IMR-90 (cell line): ENCODE data around the gene ARHGEF3. TPM values are rescaled to one million over a fixed set of nuclear protein-coding genes. Genes with fewer than 3 reads are reported as not detected.

Experiments
- ATAC-seq: fragments of 200-7000 bp; cut with Tn5 transposase; 2 replicates; pipeline ENCODE4 v1.9.1; 2020; ENCODE audit warnings: low read depth, mild to moderate bottlenecking, moderate library complexity
- BruUV-seq: library from RNA; stranded (reverse); fragments of 400-500 nt; replicated peaks from 2 replicates; lab custom pipeline; 2021; lab: Mats Ljungman, UMichigan
- CTCF ChIA-PET: fragments of 300-600 bp; formaldehyde crosslinking; extraction: SDS; loops from one replicate; lab custom pipeline; 2021; ENCODE audit warnings: antibody characterized with exemption; lab: Yijun Ruan, JAX
- POLR2A ChIA-PET: fragments of 300-600 bp; sonication (Branson Sonifier 250); formaldehyde crosslinking; loops from one replicate; lab custom pipeline; 2022; ENCODE audit warnings: antibody characterized with exemption; ENCODE audit not compliant: unreplicated experiment; lab: Charles Lee
- DNase-seq: peaks from one replicate; pipeline ENCODE4 v3.0.0; 2013
- H2AFZ ChIP-seq: replicated peaks from 2 replicates; pipeline ENCODE3; 2013; ENCODE audit warnings: low read length, mild to moderate bottlenecking; ENCODE audit not compliant: poor library complexity
- H2AK5ac ChIP-seq: 2 replicates; pipeline ENCODE4 v1.6.1; 2013; ENCODE audit warnings: low read depth, low read length, inconsistent platforms
- H2AK9ac ChIP-seq: replicated peaks from 2 replicates; pipeline ENCODE3; 2013; ENCODE audit warnings: mild to moderate bottlenecking, low read depth, low read length, moderate library complexity; ENCODE audit not compliant: poor library complexity
- H2BK120ac ChIP-seq: 2 replicates; pipeline ENCODE4 v1.6.1; 2013; ENCODE audit warnings: low read depth, low read length, inconsistent platforms
- H2BK15ac ChIP-seq: 3 replicates; pipeline ENCODE4 v1.6.1; 2013; ENCODE audit warnings: low read depth, low read length, inconsistent platforms
- H2BK20ac ChIP-seq: 2 replicates; pipeline ENCODE4 v1.6.1; 2013; ENCODE audit warnings: low read depth, mild to moderate bottlenecking, inconsistent platforms, low read length, moderate library complexity
- H2BK5ac ChIP-seq: 2 replicates; pipeline ENCODE4 v1.6.1; 2013; ENCODE audit warnings: mild to moderate bottlenecking, low read depth, low read length, inconsistent platforms; ENCODE audit not compliant: poor library complexity, severe bottlenecking
- H3K14ac ChIP-seq: replicated peaks from 2 replicates; pipeline ENCODE4 v1.6.1; 2013; ENCODE audit warnings: low read depth, low read length, inconsistent platforms
- H3K18ac ChIP-seq: 2 replicates; pipeline ENCODE4 v1.6.1; 2013; ENCODE audit warnings: low read depth, low read length, control low read depth
- H3K23ac ChIP-seq: 2 replicates; pipeline ENCODE4 v1.6.1; 2013; ENCODE audit warnings: low read depth, low read length, inconsistent platforms
- H3K27ac ChIP-seq: 2 replicates; pipeline ENCODE4 v1.5.1; 2013; ENCODE audit warnings: mild to moderate bottlenecking, control low read depth, low read length; ENCODE audit not compliant: insufficient read depth
- H3K27me3 ChIP-seq: 2 replicates; pipeline ENCODE4 v1.6.1; 2013; ENCODE audit warnings: low read length; ENCODE audit not compliant: control insufficient read depth, insufficient read depth
- H3K36me3 ChIP-seq: 2 replicates; pipeline ENCODE4 v1.6.1; 2013; ENCODE audit warnings: low read length, mixed read lengths; ENCODE audit not compliant: control insufficient read depth, insufficient read depth
- H3K4ac ChIP-seq: 2 replicates; pipeline ENCODE4 v1.6.1; 2013; ENCODE audit warnings: low read depth, low read length, inconsistent platforms
- H3K4me1 ChIP-seq: 2 replicates; pipeline ENCODE4 v1.6.1; 2013; ENCODE audit warnings: low read length, mixed read lengths; ENCODE audit not compliant: control insufficient read depth, insufficient read depth
- H3K4me2 ChIP-seq: 2 replicates; pipeline ENCODE4 v1.6.1; 2013; ENCODE audit warnings: low read depth, mild to moderate bottlenecking, control low read depth, low read length, moderate library complexity
- H3K4me3 ChIP-seq: 2 replicates; pipeline ENCODE4 v1.5.1; 2013; ENCODE audit warnings: low read depth, mild to moderate bottlenecking, control low read depth, low read length, moderate library complexity; ENCODE audit not compliant: insufficient read depth
- H3K56ac ChIP-seq: 2 replicates; pipeline ENCODE4 v1.6.1; 2013; ENCODE audit warnings: low read length, inconsistent platforms; ENCODE audit not compliant: insufficient read depth; ENCODE audit errors: extremely low read depth
- H3K79me1 ChIP-seq, 2 experiments: 2 replicates each; pipeline ENCODE4 v1.6.1; 2013; ENCODE audit warnings: low read length in 2 of 2, inconsistent platforms in 1 of 2, low read depth in 1 of 2
- H3K9ac ChIP-seq: 2 replicates; pipeline ENCODE4 v1.6.1; 2013; ENCODE audit warnings: low read depth, low read length, control low read depth
- H3K9me1 ChIP-seq: 2 replicates; pipeline ENCODE4 v1.6.1; 2013; ENCODE audit warnings: low read length, inconsistent platforms; ENCODE audit not compliant: insufficient read depth
- H3K9me3 ChIP-seq: 2 replicates; pipeline ENCODE4 v1.6.1; 2013; ENCODE audit warnings: low read length; ENCODE audit not compliant: control insufficient read depth, insufficient read depth
- H4K20me1 ChIP-seq: 2 replicates; pipeline ENCODE4 v1.6.1; 2013; ENCODE audit warnings: low read length, inconsistent platforms; ENCODE audit not compliant: insufficient read depth
- H4K5ac ChIP-seq: 2 replicates; pipeline ENCODE4 v1.6.1; 2013; ENCODE audit warnings: mild to moderate bottlenecking, low read depth, low read length, control low read depth
- H4K8ac ChIP-seq, 2 experiments: 2 replicates each; pipeline ENCODE4 v1.6.1; 2013; ENCODE audit warnings: low read depth in 2 of 2, low read length in 2 of 2, control low read depth in 1 of 2, inconsistent platforms in 1 of 2
- H4K91ac ChIP-seq: 2 replicates; pipeline ENCODE4 v1.6.1; 2013; ENCODE audit warnings: low read depth, low read length, inconsistent platforms; ENCODE audit not compliant: insufficient read depth
- CEBPB ChIP-seq: IDR thresholded peaks from 2 replicates; pipeline ENCODE4 v1.6.1; 2012; ENCODE audit warnings: low read depth, low read length, improper control_type of control experiment
- CTCF ChIP-seq: conservative IDR thresholded peaks from 2 replicates; pipeline ENCODE4 v1.5.1; 2012; ENCODE audit warnings: mild to moderate bottlenecking, low read depth, low read length, improper control_type of control experiment
- ELK1 ChIP-seq: fragments of 150-350 bp; IDR thresholded peaks from 2 replicates; pipeline ENCODE4 v1.6.1; 2016; ENCODE audit warnings: low read depth, mild to moderate bottlenecking, low read length, moderate library complexity, borderline replicate concordance
- FOS ChIP-seq: fragments of 150-350 bp; IDR thresholded peaks from 2 replicates; pipeline ENCODE4 v1.6.1; 2016; ENCODE audit warnings: low read depth, low read length
- MAFK ChIP-seq: IDR thresholded peaks from 2 replicates; pipeline ENCODE4 v1.6.1; 2012; ENCODE audit warnings: low read depth, low read length, improper control_type of control experiment
- MAZ ChIP-seq: IDR thresholded peaks from 2 replicates; pipeline ENCODE4 v1.6.1; 2012; ENCODE audit warnings: low read depth, mild to moderate bottlenecking, low read length, improper control_type of control experiment, moderate library complexity, borderline replicate concordance
- MXI1 ChIP-seq: IDR thresholded peaks from 2 replicates; pipeline ENCODE4 v1.6.1; 2012; ENCODE audit warnings: low read depth, mild to moderate bottlenecking, low read length, moderate library complexity, borderline replicate concordance
- POLR2A ChIP-seq: IDR thresholded peaks from 2 replicates; pipeline ENCODE4 v1.6.1; 2012; ENCODE audit warnings: mild to moderate bottlenecking, low read depth, low read length
- RAD21 ChIP-seq: IDR thresholded peaks from 2 replicates; pipeline ENCODE4 v1.6.1; 2012; ENCODE audit warnings: low read length, improper control_type of control experiment
- RCOR1 ChIP-seq: IDR thresholded peaks from 2 replicates; pipeline ENCODE4 v1.6.1; 2012; ENCODE audit warnings: mild to moderate bottlenecking, low read length, improper control_type of control experiment; ENCODE audit not compliant: insufficient replicate concordance
- RFX5 ChIP-seq: IDR thresholded peaks from 2 replicates; pipeline ENCODE4 v1.8.0; 2012; ENCODE audit warnings: low read depth, mild to moderate bottlenecking, low read length, moderate library complexity
- SMC3 ChIP-seq: fragments of 150-350 bp; IDR thresholded peaks from 2 replicates; pipeline ENCODE4 v1.6.1; 2016; ENCODE audit warnings: low read depth, mild to moderate bottlenecking, antibody characterized with exemption, low read length, moderate library complexity
- USF2 ChIP-seq: fragments of 150-350 bp; IDR thresholded peaks from 2 replicates; pipeline ENCODE4 v1.6.1; 2017; ENCODE audit warnings: mild to moderate bottlenecking, antibody characterized with exemption, low read length, low read depth
- WGBS, 2 experiments: methylation state at CpG; one replicate each; pipeline versions ENCODE4 v1.1.5 to v1.1.7; 2013; ENCODE audit warnings: missing lambda C conversion rate in 2 of 2; ENCODE audit not compliant: insufficient read length in 1 of 2; ENCODE audit errors: extremely low coverage in 2 of 2; 5-methylcytosine and 5-hydroxymethylcytosine counted together
- dilution Hi-C: fragments of 300-500 bp; cut with HindIII; formaldehyde crosslinking; loops from one replicate; pipeline ENCODE4 v1.14.3; 2018; ENCODE audit warnings: low sequenced_read_pairs; ENCODE audit not compliant: unreplicated experiment
- in situ Hi-C: fragments of 300-500 bp; cut with MboI; formaldehyde crosslinking; loops from 3 replicates; pipeline ENCODE4 v1.14.3; 2019; ENCODE audit warnings: low sequenced_read_pairs, inconsistent platforms, mixed read lengths
- intact Hi-C: fragments of 100-400 bp; cut with micrococcal nuclease; formaldehyde crosslinking; loops from 2 replicates; pipeline ENCODE4 v1.10.0; 2022
- polyA plus RNA-seq, 3 experiments: library from polyadenylated mRNA; depleted of rRNA; stranded (reverse); fragments of >200 nt; gene quantifications; 2 replicates each; pipeline ENCODE4 v1.2.3, GENCODE V29; 2012; ENCODE audit warnings: low replicate concordance in 1 of 3
- total RNA-seq: library from RNA; depleted of rRNA; stranded (reverse); fragments of >200 nt; gene quantifications from 2 replicates; pipeline ENCODE4 v1.2.3, GENCODE V29; 2012

Gene ARHGEF3
- total and polyA plus RNA-seq, 2 of the 4 experiments (the other 2 are of a cell fraction) = 2.1 to 2.3 TPM

- Histone ChIP-seq H2AFZ (peak overlapping the region; percentile 5), H4K20me1 (no peaks in the 10 kb centered on the region), H3K27me3 (peaks cover 1% of the 10 kb centered on the region; the same call in 1 of the 2 replicates), H2AK9ac (no peak overlapping the region), H3K27ac (no peak overlapping the region), H4K91ac (no peak overlapping the region), H3K9me3 (no peaks in the 10 kb centered on the region), H3K9ac (no peak overlapping the region), H3K4me2 (no peak overlapping the region), H4K5ac (no peak overlapping the region), H3K56ac (no peak overlapping the region), H3K9me1 (no peaks in the 10 kb centered on the region), H2BK5ac (no peak overlapping the region), H2BK15ac (no peak overlapping the region), H3K4me3 (no peak overlapping the region), H2BK20ac (no peak overlapping the region), H3K36me3 (no peaks in the 10 kb centered on the region), H3K4ac (no peak overlapping the region), H2AK5ac (no peak overlapping the region), H3K14ac (no peak overlapping the region), H3K4me1 (no peaks in the 10 kb centered on the region), H2BK120ac (no peak overlapping the region), H3K23ac (no peak overlapping the region), H4K8ac (no peak overlapping the region), H3K18ac (no peak overlapping the region), H3K79me1 (no peaks in the 10 kb centered on the region)
- ATAC-seq (no peak), DNase-seq (no peak)
- ChIA-PET POLR2A (no interaction called here), CTCF (no interaction called here)
- intact Hi-C loops = no loop called here
- BruUV-seq = no TSS peak
- in situ Hi-C loops = no loop called here
- TF ChIP-seq MXI1 (no peak), ELK1 (no peak), RFX5 (no peak), CTCF (no peak), POLR2A (no peak), RCOR1 (no peak), RAD21 (no peak), SMC3 (no peak), CEBPB (no peak), MAZ (no peak), FOS (no peak), USF2 (no peak), MAFK (no peak)
- dilution Hi-C loops = no loop called here
- WGBS, 2 experiments = no CpG with 5 or more reads among the region's 2 CpGs
These were observed 90.4 kb downstream of the ARHGEF3 start for GRCh38 chr3:56711344-56711743.
